Neural progenitor cell (in vitro differentiated cells): ENCODE measurements around the gene LRRTM3. TPM values are rescaled to one million over a fixed set of nuclear protein-coding genes. Genes with fewer than 3 reads are reported as not detected.

Source experiments
- DNase-seq: peaks from one replicate; pipeline ENCODE4 v3.0.0-alpha.2; 2016; ENCODE audit warnings: low spot score
- H2AFZ ChIP-seq: fragments of 200-600 bp; sonication (generic); replicated peaks from 2 replicates; pipeline ENCODE4 v1.6.1; 2016; ENCODE audit warnings: antibody characterized with exemption
- H3F3A ChIP-seq: fragments of 200-600 bp; sonication (generic); 2 replicates; pipeline ENCODE4 v1.6.1; 2016; ENCODE audit warnings: antibody characterized with exemption, low read depth
- H3K27ac ChIP-seq: fragments of 200-600 bp; sonication (generic); 2 replicates; pipeline ENCODE4 v1.5.1; 2016; ENCODE audit warnings: mild to moderate bottlenecking
- H3K27me3 ChIP-seq: fragments of 200-600 bp; sonication (generic); 2 replicates; pipeline ENCODE4 v1.6.1; 2016; ENCODE audit warnings: mild to moderate bottlenecking, moderate library complexity
- H3K36me3 ChIP-seq: fragments of 200-600 bp; sonication (generic); 2 replicates; pipeline ENCODE4 v1.5.1; 2016
- H3K4me1 ChIP-seq: fragments of 200-600 bp; sonication (generic); 2 replicates; pipeline ENCODE4 v1.6.1; 2016; ENCODE audit warnings: mixed run types
- H3K4me2 ChIP-seq: fragments of 200-600 bp; sonication (generic); 2 replicates; pipeline ENCODE4 v1.6.1; 2016
- H3K4me3 ChIP-seq: fragments of 200-600 bp; sonication (generic); 2 replicates; pipeline ENCODE4 v1.5.1; 2016
- H3K79me2 ChIP-seq: fragments of 200-600 bp; sonication (generic); 2 replicates; pipeline ENCODE4 v1.6.1; 2016; ENCODE audit warnings: low read depth
- H3K9ac ChIP-seq: fragments of 200-600 bp; sonication (generic); 2 replicates; pipeline ENCODE4 v1.6.1; 2016
- H3K9me3 ChIP-seq: fragments of 200-600 bp; sonication (generic); 2 replicates; pipeline ENCODE4 v1.5.1; 2016; ENCODE audit warnings: low read depth
- H4K20me1 ChIP-seq: fragments of 200-600 bp; sonication (generic); 2 replicates; pipeline ENCODE4 v1.6.1; 2016; ENCODE audit warnings: low read depth
- H3K27ac Mint-ChIP-seq: 3 replicates; pipeline ENCODE4 v1.8.0; 2021; ENCODE audit warnings: mixed read lengths
- H3K27me3 Mint-ChIP-seq: 2 replicates; pipeline ENCODE4 v1.8.0; 2022; ENCODE audit warnings: low read depth, mild to moderate bottlenecking, inconsistent platforms, moderate library complexity, mixed read lengths; ENCODE audit not compliant: insufficient read depth
- H3K36me3 Mint-ChIP-seq: 3 replicates; pipeline ENCODE4 v1.8.0; 2021; ENCODE audit warnings: mixed read lengths
- H3K4me1 Mint-ChIP-seq: 3 replicates; pipeline ENCODE4 v1.8.0; 2021; ENCODE audit warnings: mixed read lengths
- H3K4me3 Mint-ChIP-seq: 3 replicates; pipeline ENCODE4 v1.8.0; 2021; ENCODE audit warnings: mild to moderate bottlenecking, moderate library complexity, mixed read lengths
- H3K9me3 Mint-ChIP-seq: 3 replicates; pipeline ENCODE4 v1.8.0; 2020; ENCODE audit warnings: mixed read lengths
- CTCF ChIP-seq: fragments of 200-600 bp; sonication (generic); IDR thresholded peaks from 2 replicates; pipeline ENCODE4 v1.5.1; 2017; ENCODE audit warnings: antibody characterized with exemption, mild to moderate bottlenecking
- EZH2 ChIP-seq: fragments of 200-600 bp; sonication (generic); IDR thresholded peaks from 2 replicates; pipeline ENCODE4 v1.6.1; 2017; ENCODE audit warnings: antibody characterized with exemption, mild to moderate bottlenecking, moderate library complexity
- EZH2phosphoT487 ChIP-seq: fragments of 200-600 bp; sonication (generic); IDR thresholded peaks from 2 replicates; pipeline ENCODE4 v1.6.1; 2017; ENCODE audit warnings: antibody characterized with exemption
- total RNA-seq: library from RNA; depleted of rRNA; stranded (reverse); fragments of >200 nt; gene quantifications from 2 replicates; pipeline ENCODE4 v1.2.3, GENCODE V29; 2015; ENCODE audit warnings: low replicate concordance

LRRTM3 gene
- total RNA-seq, 1 donor from 2014 or later: not detected

GRCh38 chr10:66934711-66935110, 8.9 kb downstream of the LRRTM3 start:
- H3K27ac Mint-ChIP-seq: no peak overlapping the region
- no peak overlapping the region for H3K4me3 Mint-ChIP-seq
- no peaks in the 10 kb centered on the region for H3K36me3 Mint-ChIP-seq
- TF ChIP-seq EZH2phosphoT487 (no peak), CTCF (no peak), EZH2 (no peak)
- no peaks in the 10 kb centered on the region for H3K9me3 Mint-ChIP-seq
- Histone ChIP-seq H3K9ac (no peak overlapping the region), H3K4me2 (no peak overlapping the region), H3K9me3 (no peaks in the 10 kb centered on the region), H3K27me3 (no peaks in the 10 kb centered on the region), H3K4me1 (no peaks in the 10 kb centered on the region), H4K20me1 (no peaks in the 10 kb centered on the region), H2AFZ (no peak overlapping the region), H3K36me3 (no peaks in the 10 kb centered on the region), H3F3A (no peaks in the 10 kb centered on the region), H3K27ac (no peak overlapping the region), H3K79me2 (no peaks in the 10 kb centered on the region), H3K4me3 (no peak overlapping the region)
- DNase-seq: no peak
- H3K4me1 Mint-ChIP-seq: peaks cover 12% of the 10 kb centered on the region
- H3K27me3 Mint-ChIP-seq: no peaks in the 10 kb centered on the region

GRCh38 chr10:66940965-66941364, 15.1 kb downstream of the LRRTM3 start:
- Histone ChIP-seq H3K4me1 (no peaks in the 10 kb centered on the region), H3K9me3 (no peaks in the 10 kb centered on the region)
- H3K36me3 Mint-ChIP-seq: no peaks in the 10 kb centered on the region

GRCh38 chr10:66941491-66941890, 15.7 kb downstream of the LRRTM3 start:
- H3K9me3 Mint-ChIP-seq: no peaks in the 10 kb centered on the region
- no peak overlapping the region for H3K27ac Mint-ChIP-seq
- Histone ChIP-seq H3F3A (no peaks in the 10 kb centered on the region), H3K9ac (no peak overlapping the region), H3K4me1 (no peaks in the 10 kb centered on the region), H3K36me3 (no peaks in the 10 kb centered on the region), H3K79me2 (no peaks in the 10 kb centered on the region), H3K4me2 (no peak overlapping the region), H3K9me3 (no peaks in the 10 kb centered on the region), H2AFZ (no peak overlapping the region), H3K27ac (no peak overlapping the region), H4K20me1 (no peaks in the 10 kb centered on the region), H3K4me3 (no peak overlapping the region), H3K27me3 (no peaks in the 10 kb centered on the region)
- H3K4me3 Mint-ChIP-seq: no peak overlapping the region
- DNase-seq: no peak
- peaks cover 11% of the 10 kb centered on the region for H3K4me1 Mint-ChIP-seq
- H3K36me3 Mint-ChIP-seq: no peaks in the 10 kb centered on the region
- H3K27me3 Mint-ChIP-seq: no peaks in the 10 kb centered on the region
- TF ChIP-seq EZH2phosphoT487 (no peak), CTCF (no peak), EZH2 (no peak)

More at GRCh38 chr10:66940965-66941364, 15.1 kb downstream of the LRRTM3 start:
- H3K4me3 Mint-ChIP-seq: no peak overlapping the region
- H3K27me3 ChIP-seq: no peaks in the 10 kb centered on the region
- no peaks in the 10 kb centered on the region for H3F3A ChIP-seq
- H3K9me3 Mint-ChIP-seq: no peaks in the 10 kb centered on the region
- H3K4me2 ChIP-seq: no peak overlapping the region
- no peak overlapping the region for H2AFZ ChIP-seq
- H3K27me3 Mint-ChIP-seq: no peaks in the 10 kb centered on the region
- H3K36me3 ChIP-seq: no peaks in the 10 kb centered on the region
- H3K79me2 ChIP-seq: no peaks in the 10 kb centered on the region
- H4K20me1 ChIP-seq: no peaks in the 10 kb centered on the region
- H3K27ac Mint-ChIP-seq: no peak overlapping the region
- DNase-seq: no peak
- H3K27ac ChIP-seq: no peak overlapping the region
- H3K9ac ChIP-seq: no peak overlapping the region
- H3K4me3 ChIP-seq: no peak overlapping the region
- TF ChIP-seq EZH2: no peak
- TF ChIP-seq EZH2phosphoT487: no peak
- TF ChIP-seq CTCF: no peak
- H3K4me1 Mint-ChIP-seq: peaks cover 11% of the 10 kb centered on the region
